GM12801 (cell line): ENCODE data around the gene PRDM15.

Source experiments
- CTCF ChIP-seq: IDR thresholded peaks from one replicate; pipeline ENCODE4 v1.5.1; 2011; ENCODE audit warnings: control low read depth; ENCODE audit not compliant: insufficient read length; ENCODE audit errors: extremely low read depth

The PRDM15 gene

GRCh38 chr21:41866274-41866809 lies 12.8 kb downstream of the PRDM15 start:
- TF ChIP-seq CTCF = no peak

GRCh38 chr21:41865002-41865777 lies 14.0 kb downstream of the PRDM15 start:
- no peak for TF ChIP-seq CTCF

- no peak for TF ChIP-seq CTCF
These were observed 14.7 kb downstream of the PRDM15 start for GRCh38 chr21:41864311-41865001.

- no peak for TF ChIP-seq CTCF
These were observed 15.8 kb downstream of the PRDM15 start for GRCh38 chr21:41863439-41863740.

GRCh38 chr21:41861987-41862386 lies 17.2 kb downstream of the PRDM15 start:
- TF ChIP-seq CTCF = no peak

GRCh38 chr21:41861255-41861654 lies 17.9 kb downstream of the PRDM15 start:
- no peak for TF ChIP-seq CTCF

- no peak for TF ChIP-seq CTCF
These were observed 19.7 kb downstream of the PRDM15 start for GRCh38 chr21:41859297-41859980.
